ENCODE data around the gene ATXN10.

- TF ChIP-seq ZNF274 (IDR thresholded peaks at IDR 0.05; ENCODE audit: low read depth, low read length) (no peak), CTCF (IDR thresholded peaks at IDR 0.05 in 2 of 3, conservative IDR thresholded peaks at IDR 0.05 in 1 of 3; ENCODE audit: borderline replicate concordance in 1 of 3, insufficient read depth in 1 of 3, low read depth in 2 of 3, low read length in 2 of 3) (no peak), CEBPB (IDR thresholded peaks at IDR 0.05; ENCODE audit: low read depth) (no peak), EZH2 (IDR thresholded peaks at IDR 0.05) (no peak), ZFX (IDR thresholded peaks at IDR 0.05) (no peak), SP1 (IDR thresholded peaks at IDR 0.05; ENCODE audit: low read depth) (no peak), MAX (IDR thresholded peaks at IDR 0.05) (no peak), FOSL1 (IDR thresholded peaks at IDR 0.05; ENCODE audit: low read depth) (no peak), POLR2AphosphoS5 (IDR thresholded peaks at IDR 0.05; ENCODE audit: low read depth, low read length) (no peak), EZH2phosphoT487 (IDR thresholded peaks at IDR 0.05; ENCODE audit: borderline replicate concordance) (no peak), POLR2A (IDR thresholded peaks at IDR 0.05; ENCODE audit: borderline replicate concordance, extremely low read depth, insufficient read depth, insufficient read length) (no peak)
Observed at GRCh38 chr22:45693835-45694234, 22.2 kb downstream of the ATXN10 start.
